ENCODE results near the gene TMEM115.

The TMEM115 gene

DNA sequence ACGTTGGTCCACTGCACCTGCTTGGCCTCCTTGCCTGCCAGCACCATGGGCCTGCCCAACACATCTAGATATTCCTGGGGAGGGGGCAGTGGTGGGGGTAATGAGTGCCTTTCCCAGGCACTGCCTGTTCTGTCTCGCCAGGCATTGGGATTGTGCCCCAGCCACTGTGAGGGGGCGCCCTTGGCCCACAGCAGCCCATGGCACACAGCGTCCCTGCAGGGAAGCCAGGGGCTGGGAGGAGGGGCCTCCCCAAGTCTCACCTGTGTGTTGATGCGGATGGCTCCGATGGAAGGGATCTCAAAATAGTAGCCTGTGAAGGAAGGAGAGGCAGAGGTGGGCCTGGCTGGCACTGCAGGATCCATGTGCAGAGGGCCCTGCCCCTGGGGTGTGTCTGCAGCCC, 18.7 kb upstream of the TMEM115 start:
- no peak for DNase-seq (ENCODE audit: low read depth in 1 of 2, low spot score in 1 of 2)

DNA sequence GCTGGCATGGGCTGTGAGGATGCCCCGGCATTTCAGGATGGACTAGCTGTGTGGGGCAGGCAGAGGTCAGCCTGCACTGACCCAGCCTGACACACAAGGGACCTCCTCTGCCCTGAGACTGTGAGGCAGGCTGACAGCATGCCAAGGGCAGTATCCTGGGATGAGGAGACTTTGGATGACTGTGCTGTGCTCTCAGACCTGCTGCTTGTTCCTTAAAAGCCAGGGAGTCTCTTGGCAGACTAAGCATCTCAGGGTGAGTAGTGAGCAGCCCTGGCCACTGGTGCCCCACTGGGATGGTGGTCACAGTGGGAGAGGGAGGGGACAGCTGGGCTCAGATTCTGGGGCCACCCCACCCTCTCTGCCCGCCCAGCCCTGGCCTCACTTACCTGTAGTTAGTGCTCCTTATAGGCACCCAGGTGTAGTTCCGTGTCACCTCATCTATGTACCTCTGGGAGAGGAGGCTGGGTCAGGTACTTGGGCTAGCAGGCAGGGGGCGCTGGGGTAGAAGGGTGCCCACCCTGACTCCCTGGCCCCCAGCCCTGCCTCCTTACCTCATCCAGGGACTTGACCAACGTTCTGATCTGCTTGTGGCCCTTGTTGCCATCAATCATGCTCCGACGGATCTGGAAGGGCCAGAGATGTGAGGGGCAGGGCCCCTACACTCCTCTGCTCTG, 16.1 kb upstream of the TMEM115 start:
- no peak for DNase-seq (ENCODE audit: low read depth in 1 of 2, low spot score in 1 of 2)

DNA sequence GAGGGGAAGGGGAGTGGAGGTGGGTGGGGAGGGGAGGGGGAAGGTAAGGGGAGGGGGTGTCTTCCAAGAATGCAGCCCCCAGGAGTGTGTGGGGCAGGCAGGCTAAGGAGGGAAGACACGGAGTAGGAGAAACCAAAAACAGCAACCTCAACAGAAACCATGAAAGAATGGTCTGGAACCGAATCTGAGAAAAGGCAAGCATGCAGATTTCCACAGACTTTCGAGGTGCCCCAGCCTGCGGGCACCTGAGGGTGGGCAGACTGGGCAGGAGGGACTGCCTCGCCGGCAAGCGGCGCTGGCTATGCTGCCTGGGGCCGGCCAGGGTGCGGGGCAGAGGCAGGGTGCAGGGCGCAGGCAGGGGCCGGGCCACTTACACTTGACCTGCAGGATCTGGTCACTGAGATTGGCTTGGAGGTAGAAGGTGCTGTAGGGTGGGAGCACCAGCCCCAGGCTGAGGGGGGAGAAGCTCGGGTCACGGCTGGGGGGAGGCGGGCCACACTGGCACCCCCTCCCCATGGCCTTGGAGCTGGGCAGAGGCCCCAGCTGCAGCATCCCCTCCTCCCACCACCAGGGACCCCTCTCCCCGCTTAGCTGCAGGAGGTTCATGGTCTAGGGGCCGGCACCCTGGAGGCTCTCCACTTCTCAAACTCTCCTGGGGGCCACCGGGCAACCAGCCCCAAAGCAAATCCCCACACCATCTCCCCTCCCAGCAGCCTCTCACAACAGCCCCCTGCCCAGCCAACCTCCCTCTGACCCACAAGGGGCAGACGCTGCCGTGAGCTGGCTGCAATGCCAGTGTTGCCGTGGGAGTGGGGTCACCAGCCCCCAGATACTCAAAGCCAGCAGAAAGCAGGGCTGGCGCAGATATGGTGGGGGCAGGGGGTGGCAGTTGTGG, 15.3 kb upstream of the TMEM115 start:
- DNase-seq (ENCODE audit: low read depth in 1 of 2, low spot score in 1 of 2) = no peak

DNA sequence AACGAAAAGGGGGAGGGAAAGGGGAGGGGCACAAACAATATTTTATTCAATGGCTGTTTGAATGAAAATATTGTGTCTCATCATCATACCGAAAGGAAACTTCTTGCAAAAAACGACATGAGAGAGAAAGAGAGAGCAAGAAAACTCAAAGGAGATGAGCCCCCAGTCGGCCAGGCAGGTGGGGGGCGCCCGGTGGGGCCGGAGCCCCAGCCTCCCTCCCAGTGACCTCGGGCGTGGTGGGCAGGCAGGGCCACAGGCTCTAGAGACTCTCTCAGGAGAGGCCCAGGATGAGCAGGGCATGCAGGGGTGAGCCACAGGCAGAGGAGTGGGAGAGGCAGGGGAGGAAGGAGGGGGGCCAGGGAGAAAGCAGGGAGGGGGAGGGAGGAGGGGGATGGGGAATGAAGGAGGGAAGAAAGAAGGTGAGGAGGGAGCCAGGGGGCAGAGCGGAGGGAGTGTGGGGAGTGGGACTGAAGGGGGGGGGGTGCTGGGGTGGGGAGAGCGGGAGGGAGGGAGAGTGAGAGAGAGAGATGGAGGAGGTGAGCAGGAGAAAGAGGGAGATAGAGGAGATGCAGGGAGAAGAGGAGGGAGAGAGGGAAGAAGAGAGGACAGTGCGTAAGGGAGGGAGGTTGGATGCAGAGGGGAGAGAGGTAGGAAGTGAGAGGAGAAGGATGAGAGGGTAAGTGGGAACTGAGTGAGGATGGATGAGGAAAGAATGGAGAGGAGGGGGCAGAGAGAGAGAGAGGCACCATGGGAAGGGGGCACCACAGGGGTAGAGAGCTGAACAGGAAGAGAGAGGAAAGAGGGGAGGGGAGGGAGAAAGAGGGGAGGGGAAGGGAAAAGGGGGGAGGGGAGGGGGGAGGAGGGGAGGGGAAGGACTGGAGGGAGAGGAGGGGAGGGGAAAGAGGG, 14.1 kb upstream of the TMEM115 start:
- DNase-seq (ENCODE audit: low read depth in 1 of 2, low spot score in 1 of 2) = no peak

DNA sequence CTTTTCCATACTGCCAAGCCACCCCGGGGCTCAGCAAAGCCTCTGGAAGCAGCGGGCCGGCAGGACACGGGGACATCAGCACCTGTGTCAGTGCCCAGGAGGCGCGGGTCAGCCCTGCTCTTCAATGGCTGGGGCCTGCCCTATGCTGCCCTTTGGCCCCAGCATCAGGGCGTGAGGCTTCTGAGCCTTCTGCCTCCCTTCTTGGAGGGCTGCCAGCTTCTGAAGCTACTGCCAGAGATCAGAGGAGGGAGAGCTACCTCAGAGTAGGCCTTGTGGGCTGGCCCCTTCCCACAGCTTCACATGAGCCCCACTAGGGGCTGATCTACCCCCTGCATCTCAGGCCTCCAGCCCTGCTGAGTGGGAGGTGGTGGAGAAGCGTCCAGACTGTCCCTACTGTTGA, 13.0 kb upstream of the TMEM115 start:
- DNase-seq (ENCODE audit: low read depth in 1 of 2, low spot score in 1 of 2) = no peak

DNA sequence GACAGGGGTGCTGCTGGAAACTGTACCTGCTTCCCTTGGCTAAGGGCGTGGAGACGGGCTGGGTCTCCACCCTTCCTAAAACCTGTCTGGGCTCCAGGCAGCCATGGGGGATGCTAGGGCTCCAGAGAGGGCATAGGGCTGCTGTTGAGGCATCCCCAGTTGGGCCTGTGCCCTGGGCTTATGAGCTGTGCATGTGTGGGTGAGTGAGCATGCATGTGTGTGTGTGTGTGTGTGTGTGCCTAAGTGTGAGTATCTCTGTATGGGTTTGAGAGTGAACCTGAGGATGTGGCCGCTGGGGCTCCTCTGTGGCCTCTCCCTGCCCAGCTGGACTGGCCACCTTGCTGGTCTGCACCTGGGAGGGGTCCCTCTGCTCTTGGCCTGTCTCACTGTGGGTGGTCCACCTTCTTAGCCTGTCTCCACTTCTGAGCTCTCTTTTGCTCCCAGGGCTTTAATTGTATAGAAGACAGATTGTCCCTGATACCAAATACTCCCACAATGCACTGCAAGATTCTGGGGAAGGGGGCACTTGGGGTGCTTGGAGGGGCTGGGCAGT, 11.9 kb upstream of the TMEM115 start:
- no peak for DNase-seq (ENCODE audit: low read depth in 1 of 2, low spot score in 1 of 2)

DNA sequence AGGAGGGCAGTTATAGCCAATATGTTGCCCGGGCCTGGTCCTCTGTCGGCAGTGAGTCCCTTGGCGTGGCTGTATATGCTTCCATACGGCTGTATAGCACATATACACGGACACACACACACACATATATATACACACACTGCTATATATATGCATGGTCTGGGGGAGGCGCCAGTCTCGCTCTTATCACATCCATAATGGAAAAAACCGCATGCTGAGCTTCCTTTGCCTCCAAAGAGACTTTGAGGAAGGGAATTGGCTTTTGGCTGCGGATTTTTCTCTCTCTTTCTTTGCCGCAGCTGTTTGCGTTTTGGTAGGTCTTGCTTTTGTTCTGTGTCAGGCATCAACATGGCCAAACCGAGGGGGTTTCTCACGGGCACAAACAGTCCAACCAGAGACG, 11.3 kb upstream of the TMEM115 start:
- DNase-seq (ENCODE audit: low read depth in 1 of 2, low spot score in 1 of 2) = no peak

DNA sequence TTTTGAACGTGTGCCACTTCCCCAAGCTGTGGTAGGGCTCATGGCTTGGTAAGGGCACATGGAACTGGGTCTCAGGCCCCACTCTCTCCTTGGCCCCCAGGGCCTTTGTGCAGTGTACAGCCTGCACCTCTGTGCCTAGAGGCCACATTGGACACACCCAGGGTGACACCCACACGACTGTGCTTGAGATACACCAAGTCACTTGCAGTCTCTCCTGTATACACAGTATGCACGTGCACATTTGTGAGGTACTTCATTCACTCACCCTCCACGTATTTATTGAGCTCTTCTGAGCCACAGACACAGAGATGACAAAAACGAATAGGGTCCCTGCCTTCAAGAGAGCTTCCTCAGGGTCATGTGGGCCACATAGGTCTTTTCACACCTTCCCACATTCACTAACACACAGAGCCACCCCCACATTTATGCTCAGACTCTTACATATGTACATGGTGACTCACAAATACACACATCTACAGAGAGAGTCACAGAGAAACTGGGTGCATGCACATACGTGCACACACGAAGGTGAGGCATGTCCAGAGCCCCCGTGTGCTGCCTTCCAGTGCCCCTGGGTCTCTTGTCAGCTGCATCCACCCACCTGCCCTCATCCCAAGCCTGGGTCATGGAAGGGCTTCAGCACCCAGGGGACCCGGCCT, 9.8 kb upstream of the TMEM115 start:
- no peak for DNase-seq (ENCODE audit: low read depth in 1 of 2, low spot score in 1 of 2)

DNA sequence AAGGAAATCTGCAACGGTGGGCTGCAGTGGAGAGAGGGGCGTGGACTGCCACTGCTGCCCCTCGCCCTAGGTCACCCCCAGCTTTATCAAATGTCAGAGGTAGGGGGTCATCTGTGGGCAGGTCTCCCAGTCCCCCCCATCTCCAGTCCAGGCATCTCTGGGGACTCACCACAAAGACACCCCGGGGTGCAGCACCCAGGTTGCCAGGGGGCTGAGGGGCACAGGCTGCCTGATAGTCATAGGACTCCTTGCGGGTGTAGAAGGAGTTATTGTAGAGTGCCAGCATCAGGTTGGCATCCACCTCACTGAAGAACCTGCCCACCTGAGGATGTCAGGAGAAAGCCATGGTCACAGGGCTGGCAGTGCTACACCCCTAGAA, 6.5 kb upstream of the TMEM115 start:
- no peak for DNase-seq (ENCODE audit: low read depth in 1 of 2, low spot score in 1 of 2)

DNA sequence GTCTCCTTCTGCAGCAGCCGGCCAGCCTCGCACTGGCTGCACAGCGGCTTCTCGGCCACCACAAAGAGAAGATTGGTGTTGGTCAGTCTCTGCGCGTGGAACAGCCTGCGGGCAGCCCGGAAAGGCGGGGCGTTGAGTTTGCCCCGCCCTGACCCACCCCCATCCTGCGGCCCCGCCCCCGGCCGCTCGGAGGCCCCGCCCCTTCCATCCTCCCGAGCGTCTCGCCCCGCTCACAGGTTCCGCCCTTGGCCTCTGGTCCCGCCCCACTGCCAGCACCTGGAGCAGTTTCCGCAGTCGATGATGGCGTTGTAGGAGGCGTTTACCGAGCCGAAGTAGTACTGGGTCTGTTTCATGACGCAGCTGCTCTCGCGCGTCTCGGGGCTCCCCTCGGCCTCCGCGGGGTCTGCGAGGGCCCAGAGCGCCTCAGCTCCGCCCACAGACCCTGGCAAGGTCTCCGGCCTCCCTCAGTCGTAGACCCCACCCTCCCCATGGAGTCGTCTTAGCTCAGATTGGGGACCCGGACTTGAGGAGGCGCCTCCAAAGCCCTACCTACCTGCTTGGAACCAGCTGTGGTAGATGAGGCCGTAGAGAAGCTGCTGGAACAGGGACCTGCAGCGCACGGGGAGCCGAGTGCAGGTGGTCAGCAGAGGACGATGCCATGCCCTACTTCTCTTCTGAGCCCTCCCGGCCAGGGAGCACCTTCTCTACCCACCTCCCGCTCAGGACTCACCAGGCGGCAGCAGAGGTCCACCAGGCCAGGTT, 5.9 kb upstream of the TMEM115 start:
- peak; percentile 87 to 89 for DNase-seq (ENCODE audit: low read depth in 1 of 2, low spot score in 1 of 2)

DNA sequence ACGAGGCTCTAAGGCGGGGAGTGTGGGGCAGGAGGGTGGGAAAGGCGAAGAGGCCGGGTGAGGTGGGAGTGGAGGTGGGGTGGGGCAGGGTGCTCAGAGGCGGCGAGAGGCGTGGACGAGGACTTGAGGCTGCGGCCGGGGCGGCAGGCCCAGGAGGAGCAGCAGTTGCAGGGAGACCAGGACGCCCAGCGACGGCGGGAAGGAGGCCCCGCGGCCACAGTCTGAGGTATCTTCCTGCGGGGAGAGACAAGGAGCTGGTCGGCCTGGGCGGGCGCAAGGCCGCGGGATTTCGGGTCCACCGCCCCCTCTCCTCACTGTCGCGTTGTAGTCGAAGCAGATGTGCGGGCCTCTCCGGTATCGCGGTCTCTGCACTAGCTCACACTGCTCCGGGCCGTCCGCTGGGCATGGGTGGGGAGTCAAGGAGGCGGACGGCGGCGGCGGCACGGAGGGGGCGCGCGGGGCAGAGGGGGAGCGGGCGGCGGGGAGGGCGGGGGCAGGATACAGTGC, 5.3 kb upstream of the TMEM115 start:
- DNase-seq (ENCODE audit: low read depth in 1 of 2, low spot score in 1 of 2) = no peak

DNA sequence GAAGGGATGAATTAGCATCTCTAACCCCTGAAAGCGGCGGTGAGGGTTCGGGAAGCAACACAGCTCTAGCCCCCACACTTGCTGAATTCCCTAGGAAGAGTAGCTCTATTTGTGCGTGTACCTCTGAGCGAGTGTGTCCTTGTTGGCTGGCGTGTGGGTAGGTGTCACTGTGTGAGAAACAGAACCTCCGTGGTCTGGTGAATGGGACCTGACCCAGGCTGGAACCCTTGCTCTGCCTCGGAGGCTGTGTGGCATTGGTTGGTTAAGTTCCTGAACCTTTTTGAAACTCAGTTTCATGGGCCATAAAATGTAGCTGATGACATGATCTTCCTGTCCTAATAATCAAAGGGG, 414 bp upstream of the TMEM115 start:
- no peak for DNase-seq (ENCODE audit: low read depth in 1 of 2, low spot score in 1 of 2)

DNA sequence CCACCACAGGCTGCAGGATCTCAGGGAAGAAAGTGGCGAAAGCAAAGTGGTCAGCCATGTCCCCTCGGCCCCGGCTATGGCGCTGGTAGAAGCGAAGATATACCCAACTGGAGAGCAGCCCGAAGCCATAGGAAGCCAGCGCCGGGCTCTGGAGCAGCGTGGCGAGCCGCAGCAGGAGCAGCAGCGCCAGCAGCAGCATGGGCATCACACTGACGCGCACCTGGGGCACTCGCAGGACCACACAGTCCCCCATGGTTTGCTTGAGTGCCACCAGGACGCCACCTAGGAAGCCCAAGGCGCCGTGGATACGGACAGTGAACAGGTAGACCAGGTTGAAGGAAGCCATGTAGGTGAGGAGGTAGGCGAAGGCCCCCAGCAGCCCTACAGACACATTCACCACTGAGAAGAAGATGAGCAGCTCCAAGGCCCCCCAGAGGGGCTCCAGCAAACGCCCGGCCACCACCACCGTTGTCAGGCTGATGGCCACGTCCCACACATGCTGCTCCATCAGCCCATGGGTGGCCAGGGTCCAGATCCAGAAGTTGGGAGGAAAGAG, 888 bp downstream of the TMEM115 start:
- no peak for DNase-seq (ENCODE audit: low read depth in 1 of 2, low spot score in 1 of 2)

DNA sequence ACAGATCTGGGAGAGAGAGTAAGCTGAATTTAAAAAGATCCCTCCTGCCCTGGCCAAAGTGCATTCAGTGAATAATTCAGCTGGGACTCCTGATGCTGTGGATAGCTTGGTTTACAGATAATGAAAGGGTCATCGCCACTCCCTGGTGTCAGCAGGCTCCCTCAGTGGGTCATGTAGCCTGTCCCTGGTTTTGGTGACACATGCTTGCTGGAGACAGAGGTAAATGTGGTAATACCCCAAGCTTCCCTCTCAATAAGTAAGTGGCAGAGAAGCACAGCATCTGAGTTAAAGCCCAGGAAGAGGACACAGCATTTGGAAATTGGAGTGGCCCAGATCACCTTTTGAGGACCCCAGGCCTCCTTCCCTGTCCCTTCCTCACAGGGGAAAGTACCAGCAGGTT, 1.8 kb downstream of the TMEM115 start:
- no peak for DNase-seq (ENCODE audit: low read depth in 1 of 2, low spot score in 1 of 2)

DNA sequence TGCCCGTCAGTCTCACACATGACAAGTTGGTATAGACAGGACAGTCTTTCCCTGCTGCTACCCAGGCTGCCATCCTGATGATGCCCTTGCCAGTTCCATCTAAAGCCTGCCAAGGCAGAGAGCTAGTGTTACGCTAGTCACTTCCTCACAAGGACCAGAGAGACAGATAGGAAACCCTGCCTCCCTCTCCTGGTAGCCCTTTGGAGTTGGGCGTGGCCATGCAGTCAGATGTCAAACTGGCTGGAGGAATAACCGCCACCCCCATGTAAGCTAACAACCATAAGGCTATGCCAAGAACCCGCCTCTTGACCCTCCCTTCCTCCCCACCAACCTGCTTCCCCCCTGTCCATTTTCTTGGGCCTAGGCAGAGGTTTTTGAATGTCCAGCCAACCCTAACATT, 2.8 kb downstream of the TMEM115 start:
- DNase-seq (ENCODE audit: low read depth in 1 of 2, low spot score in 1 of 2) = no peak

DNA sequence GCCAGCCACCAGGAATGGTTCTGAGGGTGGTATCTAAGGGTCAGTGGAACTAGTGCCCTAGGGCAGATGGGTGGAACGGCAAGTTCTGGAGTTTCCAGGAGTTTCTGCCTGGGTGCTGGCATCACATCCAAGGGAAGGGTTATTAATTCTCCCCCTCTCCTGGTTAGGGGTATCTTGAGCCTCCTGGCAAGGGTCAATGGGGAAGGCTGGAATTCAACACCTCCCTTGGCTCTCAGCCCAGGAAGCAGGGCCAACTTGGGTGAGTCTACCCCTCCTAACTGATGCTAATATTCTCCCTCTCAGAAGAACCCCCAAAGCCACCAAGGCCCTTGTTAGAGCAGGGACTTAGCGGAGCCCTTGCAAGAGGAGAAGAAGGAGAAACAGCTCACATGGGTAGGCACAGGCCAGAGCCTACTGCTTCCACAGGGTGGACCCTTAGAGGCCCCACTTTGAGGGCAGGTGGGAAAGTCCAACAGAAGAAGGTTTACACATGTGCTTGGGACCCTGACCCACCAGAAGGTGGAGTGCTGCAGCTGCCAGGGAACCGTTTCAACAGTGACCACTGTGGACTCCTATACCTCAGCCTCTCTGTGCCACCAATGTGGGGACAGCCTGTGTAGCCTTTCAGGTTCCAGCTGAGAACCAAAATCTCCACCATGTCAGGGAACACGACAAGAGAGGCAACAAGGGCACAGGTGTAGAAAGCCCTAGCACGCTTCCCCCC, 3.3 kb downstream of the TMEM115 start:
- DNase-seq (ENCODE audit: low read depth in 1 of 2, low spot score in 1 of 2) = no peak

DNA sequence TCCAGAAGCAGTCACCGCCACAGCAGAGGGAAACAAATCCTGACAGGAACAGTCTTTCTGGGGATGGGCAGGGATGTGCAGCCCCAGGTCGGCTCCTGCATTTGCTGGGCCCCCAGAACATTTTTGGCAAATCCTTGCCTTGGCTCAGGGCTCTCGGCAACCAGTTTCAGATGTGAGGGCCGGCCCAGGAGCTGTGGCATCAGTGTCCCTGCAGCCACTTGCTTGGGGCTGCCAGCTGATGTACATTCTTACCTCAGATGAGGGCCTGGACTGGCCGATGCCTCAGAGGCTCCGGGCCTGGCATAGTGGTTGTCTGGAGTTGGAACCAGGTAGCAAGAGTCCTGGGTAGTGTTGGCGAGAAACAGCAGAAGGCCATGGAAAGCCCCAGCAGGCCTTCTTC, 4.5 kb downstream of the TMEM115 start:
- DNase-seq (ENCODE audit: low read depth in 1 of 2, low spot score in 1 of 2) = no peak

DNA sequence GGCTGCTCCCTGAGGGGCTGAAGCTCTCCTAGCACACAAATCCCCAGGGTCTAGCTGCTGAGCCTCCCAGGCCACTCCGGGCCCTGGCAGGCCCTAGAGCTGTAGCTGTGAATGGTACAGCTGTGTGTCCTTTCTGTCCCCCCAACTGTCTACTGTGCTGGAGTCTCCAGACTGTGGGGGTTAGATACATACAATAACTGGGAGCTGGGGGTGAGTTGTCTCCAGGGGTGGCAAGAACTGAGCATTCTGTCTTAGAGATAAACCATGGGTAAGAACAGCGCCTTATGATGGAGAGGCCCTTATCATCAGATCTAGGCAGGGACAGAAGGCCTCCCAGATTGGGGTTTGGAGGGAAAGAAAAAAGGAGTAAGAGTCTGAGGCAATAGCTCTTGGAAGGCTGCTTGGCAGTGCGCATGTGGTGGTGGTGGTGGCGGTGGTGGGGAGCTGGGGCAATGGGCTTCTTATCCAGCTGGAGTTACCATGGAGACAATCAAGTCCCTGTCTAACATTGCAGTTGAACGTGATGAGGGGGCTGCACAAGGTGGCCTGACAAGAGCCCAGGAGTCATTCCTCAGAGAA, 5.0 kb downstream of the TMEM115 start:
- no peak for DNase-seq (ENCODE audit: low read depth in 1 of 2, low spot score in 1 of 2)

All from stimulated activated CD4-positive, alpha-beta T cell treated with anti-CD3 and anti-CD28 coated beads, Interleukin-15, amount 100 ng/mL, for 1 hour (primary cell).